Measurements from ENCODE around the gene NFXL1.

- TF ChIP-seq CTCF (IDR thresholded peaks at IDR 0.05; ENCODE audit: insufficient read depth, low read length, poor library complexity, severe bottlenecking) = no peak
- no peak for TF ChIP-seq EZH2phosphoT487 (conservative IDR thresholded peaks at IDR 0.05; ENCODE audit: low read length)
Observed at GRCh38 chr4:47801481-47802002, 112.8 kb downstream of the NFXL1 start.

All from SU-DHL-6 (cell line).